Measurements from ENCODE around the gene ZNF787.

Gene ZNF787

GRCh38 chr19:56162258-56162657 is 41.2 kb upstream of the ZNF787 start:
- Histone ChIP-seq H2AFZ (ENCODE audit: low read depth, low read length) (no peak overlapping the region), H3K4me3 (ENCODE audit: low read length) (no peak overlapping the region), H4K20me1 (ENCODE audit: insufficient read depth, low read length) (no peaks in the 10 kb centered on the region), H3K9ac (ENCODE audit: low read length) (no peak overlapping the region), H3K27me3 (ENCODE audit: low read depth, low read length) (no peaks in the 10 kb centered on the region), H3K4me1 (ENCODE audit: low read length) (peaks cover 5% of the 10 kb centered on the region; the same call in 1 of the 2 replicates), H3K9me3 (ENCODE audit: insufficient read depth, low read length) (no peaks in the 10 kb centered on the region), H3K36me3 (replicated peaks; ENCODE audit: low read depth, low read length) (peaks cover 43% of the 10 kb centered on the region), H3K79me2 (ENCODE audit: low read length) (no peaks in the 10 kb centered on the region), H3K27ac (ENCODE audit: low read length) (no peak overlapping the region), H3K4me2 (ENCODE audit: low read length) (no peak overlapping the region)
- TF ChIP-seq EZH2phosphoT487 (IDR thresholded peaks at IDR 0.05; ENCODE audit: low read depth) (no peak), CTCF (IDR thresholded peaks at IDR 0.05; ENCODE audit: low read depth, low read length) (no peak)

- no peak overlapping the region for H2AFZ ChIP-seq (ENCODE audit: low read depth, low read length)
- H3K4me3 ChIP-seq (ENCODE audit: low read length), result no peak overlapping the region
- H3K9me3 ChIP-seq (ENCODE audit: insufficient read depth, low read length), result no peaks in the 10 kb centered on the region
- H3K36me3 ChIP-seq (replicated peaks; ENCODE audit: low read depth, low read length), result peaks cover 49% of the 10 kb centered on the region
- H4K20me1 ChIP-seq (ENCODE audit: insufficient read depth, low read length), result no peaks in the 10 kb centered on the region
- no peaks in the 10 kb centered on the region for H3K27me3 ChIP-seq (ENCODE audit: low read depth, low read length)
- no peak overlapping the region for H3K9ac ChIP-seq (ENCODE audit: low read length)
- H3K4me1 ChIP-seq (ENCODE audit: low read length), result peaks cover 5% of the 10 kb centered on the region; the same call in 1 of the 2 replicates
- H3K4me2 ChIP-seq (ENCODE audit: low read length), result no peak overlapping the region
- no peak for TF ChIP-seq CTCF (IDR thresholded peaks at IDR 0.05; ENCODE audit: low read depth, low read length)
- TF ChIP-seq EZH2phosphoT487 (IDR thresholded peaks at IDR 0.05; ENCODE audit: low read depth), result no peak
- no peak overlapping the region for H3K27ac ChIP-seq (ENCODE audit: low read length)
- H3K79me2 ChIP-seq (ENCODE audit: low read length), result no peaks in the 10 kb centered on the region
Observed at GRCh38 chr19:56161534-56161933, 40.4 kb upstream of the ZNF787 start.

- no peak overlapping the region for H2AFZ ChIP-seq (ENCODE audit: low read depth, low read length)
- no peak overlapping the region for H3K4me3 ChIP-seq (ENCODE audit: low read length)
- peaks cover 65% of the 10 kb centered on the region for H3K36me3 ChIP-seq (replicated peaks; ENCODE audit: low read depth, low read length)
- peaks cover 5% of the 10 kb centered on the region; the same call in 1 of the 2 replicates for H3K4me1 ChIP-seq (ENCODE audit: low read length)
- no peaks in the 10 kb centered on the region for H4K20me1 ChIP-seq (ENCODE audit: insufficient read depth, low read length)
- H3K27me3 ChIP-seq (ENCODE audit: low read depth, low read length), result no peaks in the 10 kb centered on the region
- H3K79me2 ChIP-seq (ENCODE audit: low read length), result no peaks in the 10 kb centered on the region
- H3K4me2 ChIP-seq (ENCODE audit: low read length), result no peak overlapping the region
- H3K9me3 ChIP-seq (ENCODE audit: insufficient read depth, low read length), result no peaks in the 10 kb centered on the region
- no peak overlapping the region for H3K27ac ChIP-seq (ENCODE audit: low read length)
- no peak overlapping the region for H3K9ac ChIP-seq (ENCODE audit: low read length)
- TF ChIP-seq EZH2phosphoT487 (IDR thresholded peaks at IDR 0.05; ENCODE audit: low read depth) (no peak), CTCF (IDR thresholded peaks at IDR 0.05; ENCODE audit: low read depth, low read length) (no peak)
Observed at GRCh38 chr19:56159622-56160271, 38.7 kb upstream of the ZNF787 start.

- no peak overlapping the region for H3K27ac ChIP-seq (ENCODE audit: low read length)
- H3K4me1 ChIP-seq (ENCODE audit: low read length), result peaks cover 5% of the 10 kb centered on the region; the same call in 1 of the 2 replicates
- H4K20me1 ChIP-seq (ENCODE audit: insufficient read depth, low read length), result no peaks in the 10 kb centered on the region
- peaks cover 66% of the 10 kb centered on the region for H3K36me3 ChIP-seq (replicated peaks; ENCODE audit: low read depth, low read length)
- TF ChIP-seq EZH2phosphoT487 (IDR thresholded peaks at IDR 0.05; ENCODE audit: low read depth) (no peak), CTCF (IDR thresholded peaks at IDR 0.05; ENCODE audit: low read depth, low read length) (no peak)
- no peaks in the 10 kb centered on the region for H3K79me2 ChIP-seq (ENCODE audit: low read length)
- no peak overlapping the region for H3K9ac ChIP-seq (ENCODE audit: low read length)
- H2AFZ ChIP-seq (ENCODE audit: low read depth, low read length), result no peak overlapping the region
- no peak overlapping the region for H3K4me2 ChIP-seq (ENCODE audit: low read length)
- no peaks in the 10 kb centered on the region for H3K9me3 ChIP-seq (ENCODE audit: insufficient read depth, low read length)
- no peak overlapping the region for H3K4me3 ChIP-seq (ENCODE audit: low read length)
- no peaks in the 10 kb centered on the region for H3K27me3 ChIP-seq (ENCODE audit: low read depth, low read length)
Observed at GRCh38 chr19:56159009-56159559, 38.0 kb upstream of the ZNF787 start.

Data from OCI-LY3 (cell line).